Subcutaneous adipose tissue (tissue), 4 donors: Measurements from ENCODE around the gene MMP23B. TPM values are rescaled to one million over a fixed set of nuclear protein-coding genes. Genes with fewer than 3 reads are reported as not detected.

Experiments used
- CTCF ChIP-seq: fragments of 450-650 bp; IDR thresholded peaks from one replicate; pipeline ENCODE4 v1.5.1; 2016; ENCODE audit warnings: low read depth, mild to moderate bottlenecking, control low read depth, antibody characterized with exemption, moderate library complexity
- total RNA-seq, 4 donors: library from RNA; depleted of rRNA; stranded (reverse); fragments of >200 nt; gene quantifications; one replicate each; pipeline ENCODE4 v1.1.0, GENCODE V29; 2016

MMP23B gene
- total RNA-seq, 4 donors from 2014 or later = 0.66 to 9.2 (median 2.2) TPM

DNA sequence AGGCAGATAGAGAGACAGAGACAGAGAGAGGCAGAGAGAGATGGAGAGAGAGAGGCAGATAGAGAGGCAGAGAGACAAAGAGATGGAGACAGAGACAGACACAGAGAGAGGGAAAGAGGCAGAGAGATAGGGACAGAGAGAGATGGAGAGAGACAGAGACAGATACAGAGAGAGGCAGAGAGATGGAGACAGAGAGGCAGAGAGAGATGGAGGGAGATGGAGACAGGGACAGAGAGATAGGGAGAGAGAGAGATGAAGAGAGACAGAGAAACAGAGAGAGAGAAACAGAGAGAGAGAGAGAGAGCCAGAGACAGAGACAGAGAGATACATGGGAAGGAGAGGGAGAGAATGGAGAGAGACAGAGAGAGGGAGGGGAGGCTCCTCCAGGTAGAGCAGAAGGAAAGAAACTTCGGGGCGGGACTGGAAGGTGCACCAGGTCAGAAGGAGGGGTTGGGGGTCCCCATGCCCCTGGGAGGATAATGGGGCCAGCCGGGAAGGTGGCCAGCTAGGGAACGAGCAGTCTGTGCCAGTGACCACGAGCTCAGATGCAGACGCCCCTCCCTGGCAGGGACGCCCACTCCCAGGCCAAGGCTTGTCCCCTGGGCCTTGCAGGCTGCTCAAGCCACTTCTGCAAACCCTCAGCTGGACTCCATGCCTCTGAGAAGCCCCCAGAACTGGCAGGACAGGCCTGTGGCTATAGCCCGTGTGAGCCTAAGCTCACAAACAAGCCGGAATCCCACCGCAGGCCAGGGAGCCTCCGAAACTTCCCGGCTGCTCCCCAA is 35.3 kb upstream of the MMP23B start:
- TF ChIP-seq CTCF = no peak

DNA sequence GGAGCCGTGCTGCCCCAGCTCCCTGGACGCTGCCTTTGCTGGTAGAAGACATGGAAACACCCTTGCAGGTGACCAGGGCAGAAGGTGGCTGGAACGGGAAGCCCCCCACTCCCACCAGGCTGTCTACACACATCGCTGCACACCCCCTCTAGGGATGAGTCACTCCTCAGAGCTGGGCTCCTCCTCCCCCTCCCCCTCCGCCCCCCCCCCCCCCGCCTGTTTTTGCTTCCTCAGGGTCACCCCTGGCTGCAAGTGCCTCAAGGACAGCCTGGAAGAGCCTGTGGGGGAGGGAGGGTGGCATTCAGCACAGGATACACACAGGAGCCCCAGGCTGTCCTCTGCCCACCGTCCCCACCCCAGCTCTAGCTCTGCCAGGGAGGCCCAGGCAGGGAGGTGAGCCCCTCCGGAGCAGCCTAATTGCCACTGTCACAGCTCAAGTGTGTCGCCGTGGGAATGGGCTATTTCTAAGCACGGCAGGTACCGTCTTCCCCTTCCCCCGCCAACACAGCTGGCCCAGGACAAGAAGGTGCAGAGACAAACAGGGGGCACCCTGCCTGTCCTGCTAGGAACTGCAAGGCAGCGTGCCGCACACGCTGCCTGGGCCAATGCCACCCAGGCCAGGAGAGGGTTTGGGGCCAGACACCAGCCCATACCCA is 34.6 kb upstream of the MMP23B start:
- no peak for TF ChIP-seq CTCF

- no peak for TF ChIP-seq CTCF
Measured at GRCh38 chr1:1598051-1598719, 33.8 kb upstream of the MMP23B start.

DNA sequence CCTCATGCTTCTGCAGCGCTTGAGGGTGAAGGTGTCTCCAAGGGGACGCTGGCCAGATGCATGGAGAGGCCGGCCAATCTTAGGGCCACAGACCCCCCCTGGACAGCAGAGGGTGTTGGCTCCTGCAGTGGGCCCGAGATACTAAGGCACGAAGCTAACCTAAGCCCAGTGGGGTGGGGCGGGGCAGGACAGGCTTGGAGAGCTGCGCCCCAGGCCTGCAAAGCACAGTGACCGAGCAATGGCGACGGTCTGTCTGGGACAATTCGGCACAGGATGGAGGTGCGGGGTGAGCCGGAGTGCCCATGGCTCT is 33.3 kb upstream of the MMP23B start:
- no peak for TF ChIP-seq CTCF

GRCh38 chr1:1599030-1599934 is 32.7 kb upstream of the MMP23B start:
- TF ChIP-seq CTCF = no peak

DNA sequence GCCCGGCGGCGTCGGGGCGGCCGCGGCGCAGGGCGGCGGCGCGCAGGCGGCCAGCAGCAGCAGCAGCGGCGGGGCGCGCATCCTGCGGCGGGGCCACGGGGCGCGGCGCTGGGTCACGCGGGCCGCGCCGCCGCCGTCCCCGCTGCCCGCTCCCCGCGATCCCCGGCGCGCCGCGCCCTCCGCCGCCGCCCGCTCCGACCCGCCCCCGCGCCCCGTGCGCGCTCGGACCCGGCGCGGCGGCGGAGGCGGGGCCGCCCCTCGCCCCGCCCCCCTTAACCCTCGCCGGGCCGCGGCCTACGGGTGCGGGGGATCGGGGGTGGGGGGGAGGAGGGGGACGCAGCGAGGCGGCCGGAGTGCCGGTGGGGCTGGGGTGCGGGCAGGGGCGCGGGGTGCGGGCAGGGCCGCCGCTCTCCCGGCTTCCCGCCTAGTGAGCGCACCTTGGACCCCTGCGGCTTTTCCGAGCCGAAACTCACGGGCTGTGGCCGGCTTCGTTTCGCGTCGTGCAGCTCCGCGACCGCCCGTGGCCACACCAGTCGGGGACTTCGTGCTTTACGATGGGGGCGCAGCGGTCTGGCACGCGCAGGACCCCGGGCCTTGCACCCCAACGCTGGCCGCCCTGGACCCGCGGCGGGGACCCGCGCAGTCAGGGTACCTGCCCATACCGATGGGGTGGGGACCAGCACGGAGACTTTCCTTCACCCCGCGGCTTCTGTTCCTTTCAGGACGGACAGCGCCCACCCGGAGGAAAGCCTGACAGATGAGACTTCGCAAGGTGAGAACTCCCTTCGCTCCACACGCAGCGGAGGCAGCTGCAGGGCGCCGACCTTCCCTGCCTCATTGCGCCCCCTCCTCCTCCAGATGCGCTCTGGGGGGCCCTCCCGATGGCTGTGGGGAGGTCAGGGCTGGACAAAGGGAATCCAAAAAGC is 31.8 kb upstream of the MMP23B start, which contains the start of gene FNDC10:
TSS of gene FNDC10 (minus strand) at position 201 of the 926 bp plus-strand sequence. CDS start at position 81, 120 bp downstream.
- TF ChIP-seq CTCF = no peak
